MM.1S (cell line): ENCODE data around the gene NANOGP8.

Experiments used
- EZH2 ChIP-seq: fragments of 300-600 bp; sonication (generic); optimal IDR thresholded peaks from 2 replicates; pipeline ENCODE3; 2017; ENCODE audit warnings: low read depth, mild to moderate bottlenecking, antibody characterized with exemption, low read length, mixed read lengths
- TF ChIP-seq, protein P1 (sequence below): fragments of 300-600 bp; sonication (generic); IDR thresholded peaks from 2 replicates; pipeline ENCODE4 v1.5.1; 2016; ENCODE audit warnings: antibody characterized with exemption, low read length, mixed read lengths

DNA sequence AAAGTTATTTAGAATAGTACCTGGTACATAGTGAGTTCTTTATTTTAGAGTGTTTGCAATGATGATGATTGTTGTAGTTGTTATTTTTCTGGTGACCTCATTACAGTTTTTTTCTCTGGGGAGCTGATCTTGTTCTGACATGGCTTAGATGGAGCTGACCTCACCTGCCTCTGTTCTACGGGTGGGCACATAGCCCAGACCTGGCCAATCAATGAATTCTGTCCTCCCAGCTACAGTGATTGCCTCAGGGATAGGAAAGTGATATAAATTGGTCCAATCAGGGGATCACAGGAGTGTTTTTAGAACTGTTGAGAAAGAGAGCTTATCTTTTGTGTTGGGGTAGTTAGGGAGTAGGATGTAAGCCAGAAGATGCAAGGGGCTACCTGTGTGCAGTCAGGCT is 3.2 kb upstream of the NANOGP8 start:
- TF ChIP-seq EZH2 = no peak
- TF ChIP-seq, protein P1, sequence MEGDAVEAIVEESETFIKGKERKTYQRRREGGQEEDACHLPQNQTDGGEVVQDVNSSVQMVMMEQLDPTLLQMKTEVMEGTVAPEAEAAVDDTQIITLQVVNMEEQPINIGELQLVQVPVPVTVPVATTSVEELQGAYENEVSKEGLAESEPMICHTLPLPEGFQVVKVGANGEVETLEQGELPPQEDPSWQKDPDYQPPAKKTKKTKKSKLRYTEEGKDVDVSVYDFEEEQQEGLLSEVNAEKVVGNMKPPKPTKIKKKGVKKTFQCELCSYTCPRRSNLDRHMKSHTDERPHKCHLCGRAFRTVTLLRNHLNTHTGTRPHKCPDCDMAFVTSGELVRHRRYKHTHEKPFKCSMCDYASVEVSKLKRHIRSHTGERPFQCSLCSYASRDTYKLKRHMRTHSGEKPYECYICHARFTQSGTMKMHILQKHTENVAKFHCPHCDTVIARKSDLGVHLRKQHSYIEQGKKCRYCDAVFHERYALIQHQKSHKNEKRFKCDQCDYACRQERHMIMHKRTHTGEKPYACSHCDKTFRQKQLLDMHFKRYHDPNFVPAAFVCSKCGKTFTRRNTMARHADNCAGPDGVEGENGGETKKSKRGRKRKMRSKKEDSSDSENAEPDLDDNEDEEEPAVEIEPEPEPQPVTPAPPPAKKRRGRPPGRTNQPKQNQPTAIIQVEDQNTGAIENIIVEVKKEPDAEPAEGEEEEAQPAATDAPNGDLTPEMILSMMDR = no peak
